GM12892 (cell line): ENCODE data around the gene GSTM5. TPM values are rescaled to one million over a fixed set of nuclear protein-coding genes. Genes with fewer than 3 reads are reported as not detected.
"Not testable (repeated sequence)": the region's sequence is repeated elsewhere in the genome, so short reads cannot be mapped to it uniquely, and the experiment has no call there.

ENCODE experiments used
- DNase-seq: peaks from one replicate; pipeline ENCODE4 v3.0.0; 2011; ENCODE audit not compliant: insufficient read length
- FAIRE-seq: peaks from 2 replicates; lab custom pipeline; 2011; peaks lifted over from hg19 to GRCh38; lab: Jason Lieb, UNC
- POLR2A ChIP-seq: IDR thresholded peaks from 2 replicates; pipeline ENCODE4 v1.6.1; 2011; ENCODE audit warnings: low read depth, low read length, control low read depth
- POLR2AphosphoS5 ChIP-seq: IDR thresholded peaks from 2 replicates; pipeline ENCODE4 v1.6.1; 2011; ENCODE audit warnings: low read depth, low read length, control low read depth
- TAF1 ChIP-seq: IDR thresholded peaks from 2 replicates; pipeline ENCODE4 v1.6.1; 2011; ENCODE audit warnings: low read depth, mild to moderate bottlenecking, control low read depth, low read length, borderline replicate concordance
- polyA plus RNA-seq: library from polyadenylated mRNA; unstranded; fragments of >200 nt; gene quantifications from one replicate; pipeline ENCODE4 v1.2.1, GENCODE V29; 2012; ENCODE audit warnings: missing spikeins, inconsistent platforms; ENCODE audit not compliant: missing spikeins

GSTM5 gene
- polyA plus RNA-seq = not detected

DNA sequence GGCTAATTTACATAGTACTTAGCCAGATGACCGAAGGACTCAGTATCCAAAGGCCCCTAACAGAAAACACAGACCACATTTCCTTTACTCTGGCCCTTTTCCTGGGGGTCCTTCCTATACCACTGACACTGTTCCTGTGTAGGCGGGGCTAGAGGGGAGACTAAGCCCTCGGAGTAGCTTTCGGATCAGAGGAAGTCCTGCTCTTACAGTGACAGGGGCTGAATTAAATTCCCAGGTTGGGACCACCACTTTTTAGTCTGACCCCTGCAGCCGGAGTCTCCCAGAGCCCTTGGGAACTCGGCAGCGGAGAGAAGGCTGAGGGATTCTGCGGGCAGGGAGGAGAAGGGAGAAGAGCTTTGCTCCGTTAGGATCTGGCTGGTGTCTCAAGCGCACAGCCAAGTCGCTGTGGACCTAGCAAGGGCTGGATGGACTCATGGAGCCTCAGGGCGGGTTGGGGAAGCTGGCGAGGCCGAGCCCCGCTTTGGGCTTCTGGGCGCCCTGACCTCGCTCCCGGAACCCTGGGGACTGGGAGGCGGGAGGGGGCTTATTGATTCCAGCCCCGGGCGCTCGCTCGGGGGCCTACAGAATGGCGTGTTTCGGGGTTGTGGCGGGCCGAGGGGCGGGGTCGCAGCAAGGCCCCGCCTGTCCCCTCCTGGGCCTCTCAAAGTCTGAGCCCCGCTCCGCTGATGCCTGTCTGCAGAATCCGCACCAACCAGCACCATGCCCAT is at the start of gene GSTM5:
Gene GSTM5 (plus strand): TSS at position 659 of the 728 bp plus-strand sequence. CDS start 62 bp downstream, at position 721.
- DNase-seq, FAIRE-seq: not testable (repeated sequence)

DNA sequence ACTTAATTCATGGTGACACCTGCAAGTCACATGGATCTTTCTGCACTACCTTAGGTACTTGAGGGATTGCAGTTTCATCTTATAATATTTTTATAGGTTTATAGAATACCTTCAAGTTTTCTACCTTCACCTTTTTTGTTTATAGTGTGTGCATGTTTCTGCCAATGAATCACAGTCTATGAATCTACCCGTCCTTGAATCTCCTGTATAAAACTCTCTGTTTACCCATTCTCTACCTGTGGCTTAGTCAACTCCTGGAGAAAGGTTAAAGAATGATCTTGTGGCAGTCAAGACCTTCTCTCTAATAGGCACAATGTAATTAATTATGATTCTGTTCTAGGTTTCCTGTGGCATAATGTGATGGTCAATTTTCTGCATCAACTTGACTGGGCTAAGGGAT is 47.4 kb upstream of the GSTM5 start:
- FAIRE-seq (no peak), DNase-seq (no peak)
- TF ChIP-seq TAF1 (no peak), POLR2A (no peak), POLR2AphosphoS5 (no peak)

DNA sequence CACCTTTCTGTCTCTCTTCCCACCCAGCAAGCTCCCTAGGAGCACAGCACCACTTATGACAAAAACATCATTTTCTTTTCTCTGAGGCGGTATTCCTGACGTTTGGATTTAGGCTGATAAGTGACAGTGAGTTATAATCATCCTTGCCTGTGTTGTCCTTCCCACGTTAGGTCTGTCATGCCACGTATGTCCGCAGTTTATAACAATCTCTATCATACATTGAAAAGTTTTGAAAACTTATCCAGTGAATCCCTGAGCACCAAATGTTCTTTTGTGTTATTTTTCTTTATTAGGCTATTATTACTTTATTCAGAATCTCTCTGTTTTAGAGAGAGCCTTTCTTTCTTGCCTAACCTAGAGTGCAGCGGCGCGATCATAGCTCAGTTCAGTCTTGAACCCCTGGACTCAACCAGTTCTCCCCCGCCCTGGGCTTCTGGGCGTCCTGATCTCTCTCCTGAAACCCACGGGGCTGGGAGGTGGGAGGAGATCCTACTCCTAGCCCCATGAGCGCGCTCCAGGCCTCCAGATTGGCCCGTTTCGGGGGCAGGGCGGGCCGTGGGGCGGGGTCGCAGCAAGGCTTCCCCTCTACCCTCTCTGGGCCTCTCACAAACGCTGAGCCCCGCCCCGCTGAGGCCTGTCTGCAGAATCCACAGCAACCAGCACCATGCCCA is 44.5 kb upstream of the GSTM5 start, which contains the start of gene GSTM2:
Gene GSTM2 (plus strand): TSS at position 606 of the 671 bp plus-strand sequence. CDS start 59 bp downstream, at position 665.
- peak; percentile 38 for FAIRE-seq
- TF ChIP-seq POLR2A = no peak
- TF ChIP-seq TAF1 = no peak
- TF ChIP-seq POLR2AphosphoS5 = no peak
- DNase-seq = peak; percentile 72

DNA sequence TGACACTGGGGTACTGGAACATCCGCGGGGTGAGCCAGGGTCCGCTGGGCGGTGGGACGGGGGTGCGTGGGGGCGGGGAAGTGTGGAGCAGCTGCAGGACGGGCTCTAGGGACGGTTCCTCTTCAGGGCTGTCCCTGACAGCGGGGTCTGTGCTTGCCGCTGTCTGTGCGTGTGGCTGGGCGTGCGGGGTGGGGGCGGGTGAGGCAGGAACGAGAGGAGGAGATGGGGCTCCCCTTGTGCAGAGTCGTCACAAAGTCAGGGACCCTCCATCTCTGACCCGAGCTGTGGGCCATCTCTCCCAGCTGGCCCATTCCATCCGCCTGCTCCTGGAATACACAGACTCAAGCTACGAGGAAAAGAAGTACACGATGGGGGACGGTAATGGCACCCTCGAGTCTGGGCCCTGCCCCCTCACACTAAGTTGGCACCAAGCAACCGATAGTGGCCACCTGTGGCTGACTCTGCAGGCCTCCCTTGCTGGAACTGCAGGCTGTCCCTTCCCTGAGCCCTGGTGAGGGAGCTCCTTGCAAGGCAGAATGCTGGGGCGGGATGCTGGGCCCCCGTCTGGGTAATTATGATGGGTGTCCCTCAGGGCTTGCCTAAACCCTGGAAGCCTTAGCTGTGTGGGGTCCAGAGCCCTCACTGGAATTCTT is 43.8 kb upstream of the GSTM5 start:
- DNase-seq (no peak), FAIRE-seq (no peak)
- TF ChIP-seq POLR2AphosphoS5 = no peak
- TF ChIP-seq POLR2A = no peak
- TF ChIP-seq TAF1 = no peak

DNA sequence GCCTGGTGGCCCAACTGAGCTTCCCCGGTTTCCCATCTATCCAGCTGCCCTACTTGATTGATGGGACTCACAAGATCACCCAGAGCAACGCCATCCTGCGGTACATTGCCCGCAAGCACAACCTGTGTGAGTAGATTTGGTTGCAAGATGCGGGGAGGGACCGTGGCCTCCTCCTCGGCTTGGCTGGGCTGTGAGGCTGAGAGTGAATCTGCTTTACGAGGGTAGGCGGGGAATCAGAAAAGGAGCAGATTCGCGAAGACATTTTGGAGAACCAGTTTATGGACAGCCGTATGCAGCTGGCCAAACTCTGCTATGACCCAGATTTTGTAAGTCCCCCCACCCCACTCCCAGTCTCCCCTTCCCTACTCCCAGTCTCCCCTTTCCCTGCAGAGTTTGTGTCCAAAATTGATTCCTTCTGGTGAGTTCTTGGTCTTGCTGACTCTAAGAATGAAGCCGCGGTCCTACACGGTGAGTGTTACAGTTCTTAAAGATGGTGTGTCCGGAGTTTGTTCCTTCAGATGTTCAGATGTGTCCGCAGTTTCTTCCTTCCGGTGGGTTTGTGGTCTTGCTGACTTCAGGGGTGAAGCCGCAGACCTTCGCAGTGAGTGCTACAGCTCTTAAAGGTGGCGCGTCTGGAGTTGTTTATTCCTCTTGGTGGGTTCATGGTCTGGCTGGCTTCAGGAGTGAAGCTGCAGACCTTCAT is 42.7 kb upstream of the GSTM5 start:
- TF ChIP-seq POLR2AphosphoS5 (no peak), POLR2A (no peak), TAF1 (no peak)
- FAIRE-seq = no peak
- DNase-seq = no peak

DNA sequence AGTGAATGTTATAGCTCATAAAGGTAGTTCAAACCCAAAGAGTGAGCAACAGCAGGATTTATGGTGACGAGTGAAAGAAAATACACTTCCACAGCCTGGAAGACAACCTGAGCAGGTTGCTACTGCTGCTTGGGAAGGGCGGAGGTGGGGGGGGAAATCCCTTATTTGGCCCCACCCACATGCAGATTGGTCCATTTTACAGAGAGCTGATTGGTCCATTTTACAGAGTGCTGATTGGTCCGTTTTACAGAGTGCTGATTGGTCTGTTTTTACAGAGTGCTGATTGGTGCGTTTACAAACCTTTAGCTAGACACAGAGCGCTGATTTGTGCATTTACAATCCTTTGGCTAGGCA is 42.1 kb upstream of the GSTM5 start:
- DNase-seq, FAIRE-seq: not testable (repeated sequence)

DNA sequence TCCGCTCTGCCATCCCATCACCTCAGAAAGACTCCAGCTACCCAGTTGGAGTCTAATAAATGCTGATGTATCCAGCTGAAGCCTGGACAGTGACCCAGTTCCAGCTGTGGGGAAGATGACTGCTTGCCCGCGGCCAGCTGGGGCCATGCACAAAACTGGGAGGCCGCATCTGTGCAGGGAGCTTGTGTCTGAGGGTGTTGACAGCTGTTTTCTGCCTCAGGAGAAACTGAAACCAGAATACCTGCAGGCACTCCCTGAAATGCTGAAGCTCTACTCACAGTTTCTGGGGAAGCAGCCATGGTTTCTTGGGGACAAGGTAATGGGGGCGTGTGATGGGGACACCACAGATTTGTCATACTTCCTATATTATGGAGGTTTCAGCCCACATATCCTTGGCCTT is 41.0 kb upstream of the GSTM5 start:
- no peak for FAIRE-seq
- no peak for TF ChIP-seq TAF1
- TF ChIP-seq POLR2A = no peak
- no peak for TF ChIP-seq POLR2AphosphoS5
- DNase-seq = no peak

DNA sequence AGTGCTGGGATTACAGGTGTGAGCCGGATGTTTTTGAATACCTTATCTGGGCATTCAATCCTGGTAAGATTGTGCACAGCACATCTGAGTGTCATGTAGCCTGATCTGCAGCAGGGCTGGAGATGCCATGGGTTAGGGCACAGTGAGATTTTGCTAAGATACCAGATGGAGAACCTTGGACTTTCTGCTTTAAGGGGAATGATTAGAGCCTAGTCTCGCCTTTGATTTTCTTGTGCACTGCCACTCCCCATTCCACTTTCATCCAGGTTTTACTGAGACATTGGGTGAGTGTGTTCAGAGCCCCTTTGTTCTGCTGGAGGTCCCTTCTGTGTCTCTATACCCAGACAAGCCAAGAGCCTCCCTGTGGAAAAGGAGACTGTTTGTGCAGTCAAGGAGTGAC is 38.2 kb upstream of the GSTM5 start:
- not testable (repeated sequence) for DNase-seq, FAIRE-seq

DNA sequence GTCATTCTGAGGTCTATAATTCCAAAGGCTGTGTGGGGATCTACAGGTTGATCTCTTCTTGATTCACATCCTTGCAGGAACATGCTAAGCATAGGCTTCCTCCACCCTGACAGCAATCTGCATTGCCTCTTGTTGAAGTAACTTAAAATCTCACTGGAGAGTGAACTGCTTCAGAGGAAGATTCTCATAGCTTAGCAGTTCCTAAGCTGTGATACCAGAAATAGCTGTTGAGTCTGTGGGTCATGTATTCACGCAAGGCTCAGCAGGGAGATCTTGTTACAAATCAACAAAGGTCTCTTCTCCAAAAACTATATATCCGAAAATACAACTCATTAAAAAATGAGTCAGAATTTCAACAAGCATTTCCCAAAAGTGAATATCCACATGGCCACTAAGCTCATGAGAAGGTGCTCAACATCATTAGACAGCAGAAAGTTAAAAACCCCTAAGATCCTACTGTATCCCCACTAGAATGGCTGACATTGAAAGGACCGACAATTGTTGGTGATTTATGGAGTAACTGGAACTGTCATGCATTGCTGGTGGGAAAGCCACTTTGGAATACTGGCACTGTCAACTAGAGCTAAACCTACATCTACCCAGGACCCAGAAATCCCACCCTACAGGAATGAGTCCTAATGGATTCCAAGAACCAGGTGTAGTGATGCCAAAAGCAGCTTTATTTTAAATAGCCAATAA is 35.2 kb upstream of the GSTM5 start:
- FAIRE-seq, DNase-seq: not testable (repeated sequence)

DNA sequence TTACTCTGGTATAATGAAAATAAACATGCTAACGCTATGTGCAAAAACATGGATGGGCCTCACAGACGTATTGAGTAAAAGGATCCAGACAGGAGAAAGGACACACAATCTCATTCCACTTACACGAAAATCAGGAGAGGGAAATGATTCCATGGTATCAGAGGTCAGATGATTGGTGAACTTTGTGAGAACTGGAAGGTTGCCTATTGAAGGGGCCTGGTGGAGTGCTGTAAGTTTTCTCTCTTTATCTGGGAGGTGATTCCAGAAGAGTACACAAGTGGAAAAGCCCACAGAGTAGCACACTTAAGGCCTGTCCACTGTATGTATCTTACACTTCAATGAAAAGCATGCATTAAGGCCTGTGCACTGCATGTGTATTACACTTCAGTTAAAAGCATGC is 34.6 kb upstream of the GSTM5 start:
- FAIRE-seq (no peak), DNase-seq (no peak)
- TF ChIP-seq POLR2A (no peak), TAF1 (no peak), POLR2AphosphoS5 (no peak)

DNA sequence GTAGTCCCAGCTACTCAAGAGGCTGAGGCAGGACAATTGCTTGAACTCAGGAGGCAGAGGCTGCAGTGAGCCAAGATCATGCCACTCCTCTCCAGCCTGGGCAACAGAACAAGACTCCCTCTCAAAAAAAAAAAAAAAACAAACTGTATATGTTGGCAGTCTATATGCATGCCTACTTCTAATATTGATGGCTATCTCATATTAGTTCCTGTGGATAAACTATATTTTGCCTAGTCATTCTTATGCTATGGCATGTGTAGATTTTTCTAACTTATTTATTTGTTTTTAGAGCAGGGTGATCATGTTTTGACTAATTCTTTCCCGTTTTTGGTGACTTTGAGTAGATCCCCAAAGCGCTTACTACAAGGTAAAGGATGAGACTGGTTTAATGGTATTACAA is 33.4 kb upstream of the GSTM5 start:
- not testable (repeated sequence) for FAIRE-seq, DNase-seq

DNA sequence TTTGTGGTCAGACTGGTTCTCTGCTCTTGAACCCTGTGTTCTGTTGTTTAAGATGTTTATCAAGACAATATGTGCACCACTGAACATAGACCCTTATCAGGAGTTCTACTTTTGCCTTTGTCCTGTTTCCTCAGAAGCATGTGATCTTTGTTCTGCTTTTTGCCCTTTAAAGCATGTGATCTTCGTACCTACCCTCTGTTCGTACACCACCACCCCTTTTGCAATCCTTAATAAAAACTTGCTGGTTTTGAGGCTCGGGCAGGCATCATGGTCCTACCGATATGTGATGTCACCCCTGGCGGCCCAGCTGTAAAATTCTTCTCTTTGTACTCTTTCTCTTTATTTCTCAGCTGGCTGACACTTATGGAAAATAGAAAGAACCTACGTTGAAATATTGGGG is 27.3 kb upstream of the GSTM5 start:
- FAIRE-seq, DNase-seq: not testable (repeated sequence)

DNA sequence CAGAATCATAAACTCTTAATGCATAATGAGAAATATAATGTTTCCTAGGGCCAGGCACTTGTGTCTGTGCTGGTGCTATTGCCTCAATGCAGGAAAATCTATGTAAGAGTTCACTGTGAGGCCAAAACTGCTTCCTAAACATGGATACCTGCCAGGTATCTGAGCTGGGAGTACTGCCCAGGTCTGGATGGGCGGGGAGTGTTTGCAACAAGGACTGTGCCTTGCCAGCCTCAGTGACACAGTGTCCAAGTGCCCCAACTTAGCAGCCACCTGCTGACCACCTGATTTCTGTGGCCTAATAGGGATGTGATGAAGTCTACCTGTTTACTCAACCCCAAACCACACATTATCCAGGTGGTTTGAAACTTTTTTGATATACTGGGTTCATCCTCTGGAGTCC is 26.7 kb upstream of the GSTM5 start:
- peak; percentile 78 for FAIRE-seq
- DNase-seq = not testable (repeated sequence)

DNA sequence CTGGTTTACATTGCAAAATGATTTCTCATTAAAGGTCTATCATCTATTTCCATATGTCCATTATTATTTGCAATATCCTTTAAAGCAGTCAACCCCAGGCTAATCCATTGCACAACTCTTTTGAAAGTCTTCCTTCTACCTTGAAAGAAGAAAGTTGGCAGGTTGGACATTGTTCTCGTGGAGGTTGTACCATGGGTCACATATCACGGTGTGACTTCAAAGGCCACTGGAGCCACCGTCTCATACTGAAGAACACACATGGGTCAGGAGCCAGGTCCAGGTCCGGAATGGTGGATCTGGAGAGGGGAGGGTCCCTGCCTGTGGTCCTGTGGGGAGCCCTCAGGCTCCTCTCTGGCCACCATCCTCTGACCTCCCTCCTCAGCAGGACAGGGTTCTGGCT is 26.2 kb upstream of the GSTM5 start:
- FAIRE-seq, DNase-seq: not testable (repeated sequence)

DNA sequence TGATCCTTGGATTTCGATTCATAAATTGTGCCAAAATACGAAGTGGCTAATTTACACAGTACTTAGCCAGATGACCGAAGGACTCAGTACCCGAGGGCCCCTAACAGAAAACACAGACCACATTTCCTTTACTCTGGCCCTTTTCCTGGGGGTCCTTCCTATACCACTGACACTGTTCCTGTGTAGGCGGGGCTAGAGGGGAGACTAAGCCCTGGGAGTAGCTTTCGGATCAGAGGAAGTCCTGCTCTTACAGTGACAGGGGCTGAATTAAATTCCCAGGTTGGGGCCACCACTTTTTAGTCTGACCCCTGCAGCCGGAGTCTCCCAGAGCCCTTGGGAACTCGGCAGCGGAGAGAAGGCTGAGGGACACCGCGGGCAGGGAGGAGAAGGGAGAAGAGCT is 24.9 kb upstream of the GSTM5 start:
- not testable (repeated sequence) for FAIRE-seq, DNase-seq
